ENCODE measurements around the gene ITGB6. TPM values are rescaled to one million over a fixed set of nuclear protein-coding genes. Genes with fewer than 3 reads are reported as not detected.
A peak's percentile ranks its signal among the peaks of the same experiment; 100 is the strongest.

Gene ITGB6
- total and polyA plus RNA-seq, 2 donors (not counting 3 experiments of a cell fraction or from before 2014, with no cell fraction given): 0.03 TPM; not detected in 1

DNA sequence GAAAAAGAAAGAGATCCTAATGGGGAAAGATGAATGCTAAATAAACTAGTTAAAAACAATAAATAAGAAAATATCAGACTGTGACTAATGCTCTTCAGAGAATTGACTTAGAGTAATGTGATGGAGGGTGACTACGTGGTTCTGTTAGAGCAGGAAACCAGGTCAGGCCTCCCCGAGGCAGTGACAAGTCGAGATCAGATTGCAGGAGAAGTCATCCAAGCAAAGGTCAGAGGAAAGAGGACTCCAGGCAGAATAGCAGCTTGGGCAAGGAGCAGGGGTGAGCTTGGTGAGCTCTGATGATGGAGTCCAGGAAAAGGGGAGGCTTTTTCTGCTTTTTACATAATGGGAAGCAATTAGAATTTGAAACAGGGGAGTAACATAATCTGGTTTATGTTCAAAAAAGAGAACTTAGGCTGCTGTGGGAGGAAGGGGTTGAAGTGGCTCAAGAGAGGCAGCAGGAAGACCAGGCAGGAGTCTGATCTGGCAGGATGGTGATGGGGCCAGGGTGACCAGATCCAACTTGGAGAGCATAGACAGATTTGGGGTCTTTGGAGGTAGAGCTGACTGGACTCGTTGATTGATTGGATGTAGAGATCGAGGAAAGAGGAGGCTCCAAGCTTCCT, 27.3 kb upstream of the ITGB6 start:
- Histone ChIP-seq H3K27ac (ENCODE audit: insufficient read depth, low read depth, low read length) (peak overlapping the region; percentile 95), H3K36me3 (ENCODE audit: control insufficient read depth in 2 of 2, extremely low read depth in 1 of 2, insufficient read depth in 2 of 2, low read length in 2 of 2) (no peaks in the 10 kb centered on the region), H3K4me3 (replicated peaks in 1 of 3; ENCODE audit: insufficient read depth in 1 of 3, low read depth in 1 of 3, low read length in 3 of 3) (no peak overlapping the region), H3K9me3 (replicated peaks; ENCODE audit: control insufficient read depth, insufficient read depth, low read length) (no peaks in the 10 kb centered on the region), H3K79me2 (ENCODE audit: control insufficient read depth, insufficient read depth, low read length) (no peaks in the 10 kb centered on the region), H3K4me1 (ENCODE audit: control insufficient read depth, extremely low read depth, insufficient read depth, low read length) (peaks cover 73% of the 10 kb centered on the region), H3K9ac (replicated peaks; ENCODE audit: extremely low read depth, insufficient read depth, low read length) (peak overlapping the region; percentile 88), H4K20me1 (replicated peaks; ENCODE audit: control insufficient read depth, extremely low read depth, insufficient read depth, low read length) (no peaks in the 10 kb centered on the region), H2AFZ (ENCODE audit: low read depth, low read length) (no peak overlapping the region), H3K4me2 (ENCODE audit: insufficient read depth, low read length) (peak overlapping the region; percentile 40), H3K9me1 (replicated peaks; ENCODE audit: control insufficient read depth, extremely low read depth, insufficient read depth, low read length) (no peaks in the 10 kb centered on the region), H3K27me3 (ENCODE audit: control insufficient read depth in 2 of 2, insufficient read depth in 2 of 2, low read length in 2 of 2) (no peaks in the 10 kb centered on the region)
- TF ChIP-seq EZH2 (IDR thresholded peaks at IDR 0.05; ENCODE audit: borderline replicate concordance, low read depth, low read length, severe bottlenecking) (no peak), MYC (IDR thresholded peaks at IDR 0.05; ENCODE audit: low read depth, low read length) (no peak), FOS (IDR thresholded peaks at IDR 0.05; ENCODE audit: borderline replicate concordance, insufficient read depth, low read length) (peak; percentile 84), GATA2 (IDR thresholded peaks at IDR 0.05; ENCODE audit: insufficient read depth, insufficient read length, low read depth, low read length) (peak; percentile 95), JUN (IDR thresholded peaks at IDR 0.05; ENCODE audit: borderline replicate concordance, insufficient read depth, insufficient read length, low read depth) (no peak), POLR2AphosphoS5 (IDR thresholded peaks at IDR 0.05; ENCODE audit: insufficient read depth, low read depth, low read length) (peak; percentile 77), POLR2A (IDR thresholded peaks at IDR 0.05; ENCODE audit: low read depth, low read length) (peak; percentile 39)
- TF ChIP-seq, protein P1, sequence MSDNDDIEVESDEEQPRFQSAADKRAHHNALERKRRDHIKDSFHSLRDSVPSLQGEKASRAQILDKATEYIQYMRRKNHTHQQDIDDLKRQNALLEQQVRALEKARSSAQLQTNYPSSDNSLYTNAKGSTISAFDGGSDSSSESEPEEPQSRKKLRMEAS (IDR thresholded peaks at IDR 0.05; ENCODE audit: insufficient read depth, insufficient read length): no peak
- TF ChIP-seq, protein P2, sequence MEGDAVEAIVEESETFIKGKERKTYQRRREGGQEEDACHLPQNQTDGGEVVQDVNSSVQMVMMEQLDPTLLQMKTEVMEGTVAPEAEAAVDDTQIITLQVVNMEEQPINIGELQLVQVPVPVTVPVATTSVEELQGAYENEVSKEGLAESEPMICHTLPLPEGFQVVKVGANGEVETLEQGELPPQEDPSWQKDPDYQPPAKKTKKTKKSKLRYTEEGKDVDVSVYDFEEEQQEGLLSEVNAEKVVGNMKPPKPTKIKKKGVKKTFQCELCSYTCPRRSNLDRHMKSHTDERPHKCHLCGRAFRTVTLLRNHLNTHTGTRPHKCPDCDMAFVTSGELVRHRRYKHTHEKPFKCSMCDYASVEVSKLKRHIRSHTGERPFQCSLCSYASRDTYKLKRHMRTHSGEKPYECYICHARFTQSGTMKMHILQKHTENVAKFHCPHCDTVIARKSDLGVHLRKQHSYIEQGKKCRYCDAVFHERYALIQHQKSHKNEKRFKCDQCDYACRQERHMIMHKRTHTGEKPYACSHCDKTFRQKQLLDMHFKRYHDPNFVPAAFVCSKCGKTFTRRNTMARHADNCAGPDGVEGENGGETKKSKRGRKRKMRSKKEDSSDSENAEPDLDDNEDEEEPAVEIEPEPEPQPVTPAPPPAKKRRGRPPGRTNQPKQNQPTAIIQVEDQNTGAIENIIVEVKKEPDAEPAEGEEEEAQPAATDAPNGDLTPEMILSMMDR (IDR thresholded peaks at IDR 0.05; ENCODE audit: extremely low read depth in 1 of 2, insufficient read depth in 1 of 2, low read depth in 1 of 2, low read length in 2 of 2): no peak
- ChIA-PET POLR2A (no interaction called here), CTCF (interaction anchor here (1.1 to 9.0 kb wide), 5 partner anchors 12 to 117 kb away, joined by 3 to 56 read pairs (median 6); no protein-coding TSS in a partner anchor)
- intact Hi-C loops (cut with micrococcal nuclease) (loop anchor here (5.0 kb wide), 1 partner anchor 70 kb away; no protein-coding TSS in a partner anchor), dilution Hi-C loops (cut with MboI; ENCODE audit: extremely low pct_ligation_motif_present, low sequenced_read_pairs) (no loop called here)
- FAIRE-seq (peak; percentile 77), DNase-seq (ENCODE audit: low read depth, low spot score) (peak; percentile 78)
- no TSS peak for BruUV-seq (replicated peaks)
